ENCODE measurements around the gene SNN. TPM values are rescaled to one million over a fixed set of nuclear protein-coding genes. Genes with fewer than 3 reads are reported as not detected.

Gene SNN
- total RNA-seq, 1 experiment from 2014 or later: 13.3 TPM

DNA sequence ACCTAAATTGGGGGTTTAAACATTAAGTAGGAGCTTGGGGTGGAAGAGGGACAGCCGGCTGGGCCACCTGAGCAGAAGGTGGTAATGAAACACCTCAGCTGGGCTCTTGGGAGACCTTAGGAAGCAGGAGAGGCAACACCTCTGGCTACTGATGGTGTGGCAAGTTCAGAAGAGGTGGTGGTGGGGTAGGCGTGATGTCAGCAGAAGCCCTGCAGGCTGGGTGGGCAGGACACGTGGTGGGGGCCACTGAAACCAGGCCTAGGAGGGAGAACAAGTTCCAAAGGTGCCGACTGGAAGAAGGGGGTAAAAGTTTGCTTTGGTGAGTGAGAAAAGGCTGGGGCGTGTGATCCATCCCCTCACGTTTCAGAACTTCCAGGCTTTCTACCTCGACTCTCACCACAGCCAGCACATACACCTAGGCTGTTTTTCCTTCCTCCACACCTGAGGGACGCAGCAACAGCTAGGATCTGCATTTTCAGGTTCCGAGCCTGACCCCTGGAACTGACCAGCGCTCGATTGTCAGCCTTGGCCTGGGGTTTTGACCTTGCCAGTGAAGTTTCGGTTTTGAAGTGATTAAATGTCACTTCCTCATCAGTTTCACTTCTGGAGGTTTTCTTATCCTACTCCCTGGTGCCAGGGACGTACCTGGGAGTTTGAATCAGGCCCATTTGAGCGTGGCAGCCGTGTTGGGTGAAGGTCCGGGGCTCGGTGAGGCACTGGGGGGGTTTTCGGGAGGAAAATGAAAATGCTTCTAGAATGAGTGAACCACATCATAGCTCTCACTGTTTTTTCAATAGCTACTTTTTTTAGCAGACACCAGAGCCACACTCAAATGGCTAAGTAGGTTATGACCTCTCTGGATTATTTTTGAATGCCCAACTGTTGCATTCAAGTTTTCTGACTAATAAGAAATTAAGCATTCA lies 10.0 kb downstream of the SNN start:
- DNase-seq (ENCODE audit: low spot score): no peak

DNA sequence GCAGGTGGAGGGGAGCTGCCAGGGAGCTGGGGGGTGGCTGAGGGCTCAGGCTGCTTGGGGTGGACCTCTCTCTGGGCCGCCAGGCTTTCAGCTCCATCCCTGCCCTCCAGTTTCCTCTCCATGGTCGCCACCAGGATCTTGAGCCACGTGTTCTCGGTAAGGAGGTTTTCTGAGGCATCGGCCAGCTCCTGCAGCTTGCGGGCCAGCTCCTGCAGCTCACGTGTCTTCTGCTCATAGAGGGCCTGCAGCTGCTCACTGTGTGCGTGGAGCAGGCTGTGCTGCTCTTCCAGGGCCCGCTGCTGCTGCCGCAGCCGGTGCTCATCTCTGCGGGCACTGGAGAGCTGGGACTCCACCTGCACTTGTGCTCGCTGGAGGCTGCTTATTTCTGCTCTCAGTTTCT lies 11.0 kb downstream of the SNN start:
- DNase-seq (ENCODE audit: low spot score): no peak

DNA sequence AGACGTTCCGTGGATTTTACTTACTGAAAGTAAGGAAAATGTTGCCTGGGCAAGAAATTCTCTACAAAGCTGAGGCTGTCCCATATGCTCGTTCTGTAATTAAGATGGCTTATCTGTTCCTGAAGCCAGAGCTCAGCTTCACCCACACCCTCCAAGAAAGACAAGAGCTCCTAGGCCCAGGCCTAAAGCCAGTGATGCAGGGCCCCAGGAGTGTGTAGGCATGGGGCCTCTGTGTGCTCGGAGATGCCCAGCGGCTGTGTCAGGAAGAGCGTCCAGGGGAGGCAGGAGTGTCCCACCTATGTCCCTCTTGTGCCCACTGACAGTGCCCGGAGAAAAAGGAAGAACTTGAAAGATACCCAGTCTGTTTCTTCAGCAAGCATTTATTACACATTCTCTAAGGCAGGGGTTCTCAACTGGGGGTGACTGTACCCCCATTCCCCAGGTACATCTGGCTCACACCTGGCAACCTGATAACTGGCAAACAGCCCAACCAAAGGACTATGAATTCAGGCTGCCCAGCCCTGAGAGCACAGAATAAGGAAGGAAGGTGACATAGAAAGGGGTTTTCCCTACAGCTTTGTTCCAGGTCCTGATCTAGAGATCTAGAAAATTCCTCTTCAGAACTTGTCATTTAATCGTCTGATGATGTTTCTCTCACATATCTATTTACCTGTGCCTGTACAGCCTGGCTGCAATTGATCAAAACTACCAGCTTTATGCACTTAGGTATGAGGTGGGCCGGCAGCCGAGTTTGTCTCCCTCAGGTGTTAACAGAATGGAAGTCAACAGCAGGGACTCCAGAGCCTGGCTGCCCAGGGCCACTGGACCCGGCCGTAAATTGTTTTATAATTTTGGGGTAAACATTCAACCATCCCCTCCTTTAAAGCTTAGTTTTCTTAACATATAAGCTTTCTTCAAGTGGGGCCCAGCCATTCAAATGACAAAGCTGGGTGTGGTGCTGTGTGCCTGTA lies 12.0 kb downstream of the SNN start:
- no peak for DNase-seq (ENCODE audit: low spot score)

DNA sequence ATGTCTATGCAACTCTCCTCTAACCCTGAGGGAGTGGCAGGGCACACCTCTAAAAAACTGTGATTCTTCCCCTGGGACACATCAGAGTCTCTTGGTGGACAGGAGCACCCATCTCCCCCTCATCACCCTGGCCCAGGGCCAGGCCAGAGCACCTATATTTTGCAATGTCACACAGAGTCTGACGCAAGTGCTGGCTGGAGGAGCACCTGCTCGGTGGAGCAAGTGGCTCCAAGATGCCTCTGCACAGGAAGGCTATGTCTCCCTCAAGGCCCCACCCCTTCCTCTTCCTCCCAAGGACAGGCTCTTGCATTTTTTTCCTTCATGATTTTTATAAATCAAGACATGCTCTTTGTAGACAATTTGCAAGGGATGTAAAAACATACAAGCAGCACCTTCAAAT lies 13.3 kb downstream of the SNN start:
- DNase-seq (ENCODE audit: low spot score): no peak

DNA sequence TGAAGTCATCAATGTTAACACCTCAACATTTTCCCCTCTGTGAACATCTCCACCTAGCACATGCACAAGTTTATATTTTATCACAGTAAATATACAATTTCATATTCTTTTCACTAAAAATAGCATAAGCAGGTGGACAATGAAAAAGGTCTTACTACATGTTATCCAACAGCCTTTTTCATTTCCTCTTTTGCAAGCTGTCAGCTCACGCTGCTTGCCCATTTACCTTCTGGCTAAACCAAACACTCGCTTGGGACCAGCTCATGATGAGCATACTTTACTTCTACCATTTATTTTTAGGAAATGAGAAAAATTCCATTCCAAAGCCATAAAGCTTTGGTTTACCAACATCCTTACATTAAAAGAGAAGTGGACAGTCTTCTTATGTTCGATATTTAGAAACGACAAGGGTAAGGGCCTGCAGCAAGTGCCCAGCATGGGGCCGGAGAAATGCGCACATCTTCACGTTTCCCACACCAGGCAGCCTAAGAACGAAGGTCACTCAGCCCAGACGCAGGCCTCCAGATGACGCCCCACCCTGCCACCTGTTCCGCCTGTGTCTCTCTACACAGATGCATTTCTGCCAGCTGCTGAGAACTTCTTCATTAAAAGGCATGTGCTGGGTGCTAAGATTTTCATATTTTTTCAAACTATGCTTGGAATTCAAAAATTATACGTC lies 13.9 kb downstream of the SNN start:
- DNase-seq (ENCODE audit: low spot score): no peak

DNA sequence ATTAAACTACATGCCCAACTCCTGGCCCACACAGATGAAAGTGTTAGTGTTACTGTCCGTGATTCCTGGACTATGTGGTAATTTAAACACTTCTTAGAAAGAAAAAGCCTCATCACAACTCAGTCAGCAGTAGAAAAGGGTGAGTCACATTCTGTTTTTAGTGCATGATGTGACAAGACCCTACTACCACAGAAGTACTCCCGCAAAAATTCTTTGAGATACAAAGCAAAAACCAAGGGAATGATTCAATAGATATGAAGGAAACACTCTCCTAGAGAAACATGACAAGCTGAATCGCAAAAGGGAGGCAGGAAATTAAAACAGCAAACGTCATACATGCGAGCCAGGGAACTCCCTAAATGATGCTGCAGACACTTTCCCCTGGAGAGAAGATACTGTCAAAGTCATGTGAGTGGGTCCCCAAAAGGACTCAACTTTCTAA lies 14.4 kb downstream of the SNN start:
- DNase-seq (ENCODE audit: low spot score): no peak

DNA sequence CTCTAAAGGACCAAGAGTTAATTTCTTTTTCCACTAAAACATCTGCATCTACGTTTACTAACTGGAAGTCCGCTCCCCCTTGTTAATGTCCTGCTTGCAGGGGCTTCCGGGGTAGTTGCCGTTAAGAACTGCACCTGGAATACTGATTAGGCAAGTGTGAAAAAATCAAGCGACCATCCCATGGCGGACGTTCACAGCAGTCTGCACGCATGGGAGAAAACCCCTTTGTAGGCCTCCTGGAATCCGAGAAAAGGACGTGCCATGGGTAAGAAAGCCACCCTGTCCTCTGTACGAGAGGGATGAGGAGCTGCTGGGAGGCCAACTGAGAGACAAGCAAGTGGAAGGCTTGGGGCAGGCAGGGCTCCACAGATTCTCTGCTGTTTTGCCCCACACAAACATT lies 14.9 kb downstream of the SNN start:
- DNase-seq (ENCODE audit: low spot score): no peak

DNA sequence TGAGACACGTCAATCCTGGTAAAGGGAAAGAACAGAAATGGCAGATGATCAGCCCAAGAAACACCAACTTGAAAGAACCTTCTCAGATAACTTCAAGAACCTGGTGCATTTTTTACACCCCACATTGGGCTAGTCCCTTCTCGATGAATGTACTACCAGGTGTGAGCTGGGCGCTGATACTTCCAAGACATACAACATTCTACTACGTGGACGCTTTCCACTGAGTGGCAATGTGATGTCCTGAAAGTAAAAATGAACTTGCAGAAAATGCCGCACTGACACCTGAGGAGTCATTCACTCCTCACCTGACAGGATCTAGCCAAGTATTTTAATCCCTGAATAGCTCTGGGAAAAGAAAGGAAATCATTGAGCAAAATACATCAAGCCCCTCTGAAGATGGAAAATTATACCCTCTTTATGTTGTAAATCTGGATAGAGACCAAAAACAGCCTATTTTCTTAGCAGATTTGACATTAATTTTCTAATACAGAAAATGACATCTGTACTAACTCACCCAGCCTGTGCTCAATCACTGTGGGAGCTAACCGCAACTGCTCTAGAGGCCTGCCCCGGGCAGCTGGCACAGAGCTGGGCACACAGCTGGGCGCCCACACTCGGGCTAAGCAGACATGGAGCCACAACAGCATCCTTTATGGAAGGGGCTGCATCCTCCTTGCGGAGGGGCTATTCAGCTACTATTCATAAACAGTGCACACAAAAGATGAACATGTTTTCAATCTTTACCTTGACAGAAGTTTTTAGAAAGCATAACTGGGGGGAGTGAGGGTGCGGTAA lies 16.2 kb downstream of the SNN start:
- DNase-seq (ENCODE audit: low spot score): no peak

DNA sequence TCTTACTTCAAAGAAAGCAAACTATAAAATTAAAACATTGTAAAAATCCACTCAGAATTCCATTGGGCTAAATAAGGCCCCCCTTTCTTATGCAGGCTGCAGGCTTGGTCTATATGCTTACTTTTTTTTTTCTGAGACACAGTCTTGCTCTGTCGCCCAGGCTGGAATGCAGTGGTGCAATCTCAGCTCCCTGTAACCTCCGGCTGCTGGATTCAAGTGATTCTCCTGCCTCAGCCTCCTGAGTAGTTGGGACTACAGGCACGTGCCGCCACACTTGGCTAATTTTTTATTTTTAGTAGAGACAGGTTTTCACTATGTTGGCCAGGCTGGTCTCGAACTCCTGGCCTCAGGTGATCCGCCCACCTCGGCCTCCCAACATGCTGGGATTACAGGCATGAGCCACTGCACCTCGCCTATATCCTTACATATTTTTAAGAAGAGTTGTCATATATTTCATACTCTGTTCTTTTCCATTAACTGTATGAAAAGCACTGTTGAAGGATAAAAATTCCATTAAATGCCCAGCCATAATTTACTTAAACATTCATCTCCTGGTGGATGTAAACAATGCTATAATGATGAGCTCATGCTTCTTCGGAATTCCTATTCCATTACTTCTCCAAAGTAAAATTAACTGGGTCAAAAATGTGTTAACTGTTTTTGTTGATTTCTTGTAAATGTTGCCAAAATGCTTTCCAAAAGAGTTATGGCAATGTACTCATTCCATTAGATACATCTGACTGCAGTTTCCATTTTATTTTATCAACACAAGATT lies 17.8 kb downstream of the SNN start:
- DNase-seq (ENCODE audit: low spot score): no peak

DNA sequence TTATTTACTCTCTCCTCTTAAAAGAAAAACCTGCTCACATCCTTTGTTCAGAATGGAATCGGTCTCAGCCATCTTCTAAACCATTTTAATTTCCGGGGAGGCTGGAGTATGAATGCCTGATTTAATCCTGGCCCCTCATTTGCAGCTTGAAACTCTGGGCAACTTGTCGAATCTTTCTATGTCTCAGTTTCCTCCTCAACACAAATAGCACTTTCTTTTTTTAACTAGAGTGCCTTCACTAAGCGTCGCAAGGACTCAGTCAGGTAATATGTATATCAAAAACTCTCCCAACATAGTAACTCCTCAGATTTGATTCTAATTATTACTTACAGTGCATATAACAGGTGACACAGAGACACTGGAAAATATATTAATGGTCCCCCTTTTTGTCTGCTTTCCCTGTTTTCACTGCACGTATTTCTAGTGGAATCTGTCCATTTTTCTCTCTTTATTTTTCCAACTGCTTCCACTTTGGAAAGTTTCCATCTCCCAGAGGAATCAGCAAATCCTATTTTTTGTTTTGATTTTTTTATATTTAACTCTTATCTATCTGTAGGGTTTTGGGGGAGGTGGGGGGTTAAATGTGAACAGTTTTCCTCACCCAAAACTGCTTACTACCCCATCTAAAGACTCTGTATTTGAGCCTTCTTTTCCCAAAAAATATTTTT lies 18.6 kb downstream of the SNN start:
- DNase-seq (ENCODE audit: low spot score): no peak

DNA sequence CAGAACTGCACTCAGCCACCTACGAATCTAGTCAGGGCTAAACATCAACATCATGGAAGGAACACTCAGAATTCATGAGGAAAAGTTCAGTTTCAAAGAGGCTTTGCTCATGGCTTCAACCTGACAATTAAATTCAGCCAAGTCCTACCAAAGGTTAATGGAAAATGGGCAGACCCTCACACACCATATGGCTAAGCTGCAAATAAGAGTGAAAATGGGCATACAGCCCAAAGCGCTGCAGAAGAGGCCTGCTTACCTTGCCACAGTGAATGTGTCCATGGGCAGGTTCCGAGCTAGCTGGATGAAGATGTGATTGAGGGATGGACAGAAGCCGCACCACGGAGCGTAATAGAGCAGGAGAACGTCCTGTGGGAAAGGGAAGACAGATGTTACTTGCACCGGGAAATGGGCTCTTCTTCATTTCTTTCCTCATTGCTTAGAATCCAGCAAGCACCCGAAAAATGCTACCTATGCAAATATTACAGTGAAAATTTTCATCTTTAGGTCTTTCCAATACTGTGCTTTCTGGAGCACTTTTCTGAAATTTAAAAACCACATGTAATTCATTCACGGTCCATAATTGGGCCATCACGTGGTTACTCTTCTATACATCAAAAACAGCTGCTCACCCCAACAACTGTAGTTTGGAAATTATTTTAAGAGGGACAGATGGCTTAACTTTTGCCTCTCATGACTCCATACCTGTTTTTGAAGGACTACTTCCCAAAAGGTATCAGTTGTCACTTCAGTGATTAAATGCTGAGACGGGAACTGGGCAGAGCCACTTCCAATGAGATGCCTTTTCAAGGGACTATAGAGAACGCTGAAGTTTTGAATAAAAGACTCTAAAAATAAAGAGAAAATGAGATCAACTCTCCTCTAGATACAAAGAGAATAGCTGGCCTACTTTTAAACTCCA lies 19.6 kb downstream of the SNN start:
- no peak for DNase-seq (ENCODE audit: low spot score)

DNA sequence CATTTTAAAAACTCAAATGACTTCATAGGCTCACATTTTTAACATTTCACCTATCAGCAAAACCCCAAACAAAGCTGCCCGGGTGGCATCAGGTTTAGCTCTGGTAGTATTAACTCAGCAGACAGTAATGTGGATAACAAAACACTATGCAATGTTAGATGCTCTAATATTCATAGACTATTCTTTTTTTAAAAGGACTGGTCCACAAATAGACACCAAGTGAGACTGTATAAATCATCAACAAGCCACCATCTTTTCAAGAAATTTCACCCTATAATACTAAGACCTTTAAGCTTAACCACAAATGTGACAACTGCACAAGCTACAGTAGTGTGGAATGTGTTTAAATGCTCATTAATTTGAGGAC lies 20.2 kb downstream of the SNN start:
- DNase-seq (ENCODE audit: low spot score): no peak

DNA sequence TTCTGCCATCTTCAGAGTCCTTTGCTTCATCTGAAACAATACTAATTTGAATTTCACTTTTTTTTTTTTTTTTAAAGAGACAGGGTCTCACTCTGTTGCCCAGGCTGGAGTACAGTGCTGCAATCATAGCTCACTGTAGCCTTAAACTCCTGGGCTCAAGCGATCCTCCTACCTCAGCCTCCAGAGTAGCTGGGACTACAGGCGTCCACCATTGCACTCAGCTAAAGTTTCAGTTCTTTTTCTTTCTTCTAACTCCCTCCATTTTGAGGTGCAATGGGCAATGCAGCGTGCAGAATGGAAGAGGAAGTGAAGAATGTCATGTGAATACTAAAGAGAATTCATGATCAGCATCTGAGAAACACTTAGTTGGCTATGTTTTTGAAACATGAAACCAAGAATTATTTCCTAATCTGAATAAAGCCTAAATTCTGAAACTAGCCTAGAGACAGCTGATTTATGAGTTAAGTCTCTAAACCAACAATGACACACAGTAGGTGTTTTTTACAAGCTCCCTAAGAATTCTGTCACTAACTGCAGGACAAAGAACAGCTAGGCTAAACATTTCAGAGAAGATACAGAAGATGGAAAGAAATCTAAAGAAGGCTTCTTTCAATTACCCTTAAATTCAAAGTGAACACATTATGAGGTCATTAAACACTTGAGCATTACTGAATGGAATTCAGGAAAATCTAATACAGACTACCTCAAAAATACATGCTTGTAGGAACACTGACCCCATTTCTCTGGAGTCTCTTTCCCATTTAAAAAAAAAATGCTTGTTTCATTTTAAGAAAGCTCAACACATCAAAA lies 21.0 kb downstream of the SNN start:
- DNase-seq (ENCODE audit: low spot score): no peak

DNA sequence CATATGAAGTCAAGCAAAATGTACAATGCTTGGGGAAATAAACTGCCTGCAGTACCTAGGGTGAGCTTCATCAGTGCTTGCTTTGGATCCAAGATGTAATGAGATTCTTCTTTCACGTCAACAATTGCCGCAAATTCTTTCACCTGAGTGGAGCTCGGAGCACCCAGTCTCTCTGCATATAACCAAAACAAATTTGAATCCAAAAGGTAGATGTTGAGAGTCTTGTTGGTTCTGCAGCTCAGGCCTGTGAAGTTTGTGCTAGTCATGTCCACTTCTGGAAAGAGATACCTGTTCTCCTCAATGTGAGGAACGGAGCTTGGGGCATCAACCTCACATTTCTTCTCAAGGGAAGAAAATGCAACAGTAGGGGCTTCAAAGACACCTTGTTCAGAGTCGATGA lies 23.0 kb downstream of the SNN start:
- no peak for DNase-seq (ENCODE audit: low spot score)

DNA sequence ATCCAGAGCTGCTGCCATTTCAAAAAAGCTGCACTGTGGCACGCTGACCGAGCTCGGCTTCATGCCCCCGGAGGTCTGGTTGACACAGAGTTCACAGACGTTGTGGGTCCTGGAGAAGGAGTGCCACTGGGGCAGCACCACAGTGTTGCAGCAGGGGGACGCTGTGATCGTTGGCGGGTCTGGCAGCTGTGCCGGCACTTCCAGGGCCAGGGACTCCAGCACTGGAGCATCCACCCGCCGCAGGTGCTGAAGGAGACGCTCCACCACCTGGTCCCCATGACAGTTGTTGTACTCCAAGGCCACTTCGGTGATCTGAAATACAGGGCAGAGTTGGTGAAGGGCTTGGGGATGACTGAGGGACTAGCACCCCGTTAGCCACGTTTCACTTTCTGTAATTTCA lies 23.5 kb downstream of the SNN start:
- no peak for DNase-seq (ENCODE audit: low spot score)

DNA sequence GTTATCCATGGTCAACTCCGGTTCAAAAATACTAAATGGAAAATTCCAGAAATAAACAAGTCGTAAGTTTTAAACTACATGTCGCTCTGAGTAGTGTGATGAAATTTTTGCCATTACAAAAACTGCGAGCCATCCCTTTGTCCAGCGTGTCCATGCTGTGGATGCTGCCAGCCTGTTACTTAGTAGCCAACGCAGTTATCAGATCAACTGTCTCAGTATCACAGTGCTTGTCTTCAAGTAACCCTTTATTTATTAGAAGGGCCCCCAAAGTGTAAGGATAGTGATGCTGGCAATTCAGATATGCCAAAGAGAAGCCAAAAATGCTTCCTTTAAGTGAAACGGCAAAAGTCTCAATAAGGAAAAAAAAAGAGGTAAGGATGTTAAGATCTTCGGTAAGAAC lies 23.9 kb downstream of the SNN start:
- DNase-seq (ENCODE audit: low spot score): no peak

DNA sequence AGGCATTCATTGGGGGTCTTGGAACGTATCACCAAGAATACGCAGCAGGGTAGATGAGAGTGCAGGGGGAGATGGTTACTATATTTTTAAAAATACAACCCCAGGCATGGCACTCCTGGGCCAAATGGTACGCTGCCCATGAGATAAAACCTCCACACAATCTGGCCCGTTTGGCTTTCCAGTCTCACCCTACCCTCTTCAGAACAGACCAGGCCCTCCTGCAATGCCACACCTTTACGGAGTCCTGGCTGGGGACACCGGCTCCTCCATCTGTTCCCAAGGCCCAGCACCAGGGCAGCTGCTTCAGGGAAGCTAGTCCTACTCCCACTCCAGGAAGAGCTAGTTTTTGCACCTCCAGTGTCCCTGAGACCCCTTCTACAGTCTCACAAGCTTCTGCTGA lies 24.4 kb downstream of the SNN start:
- no peak for DNase-seq (ENCODE audit: low spot score)
